Middle frontal gyrus (tissue), 1 donor: Measurements from ENCODE around the gene FERD3L.

Experiments
- DNase-seq: peaks from one replicate; pipeline ENCODE4 v3.0.0-alpha.2; 2015; ENCODE audit warnings: low spot score; ENCODE audit errors: extremely low spot score

Gene FERD3L

DNA sequence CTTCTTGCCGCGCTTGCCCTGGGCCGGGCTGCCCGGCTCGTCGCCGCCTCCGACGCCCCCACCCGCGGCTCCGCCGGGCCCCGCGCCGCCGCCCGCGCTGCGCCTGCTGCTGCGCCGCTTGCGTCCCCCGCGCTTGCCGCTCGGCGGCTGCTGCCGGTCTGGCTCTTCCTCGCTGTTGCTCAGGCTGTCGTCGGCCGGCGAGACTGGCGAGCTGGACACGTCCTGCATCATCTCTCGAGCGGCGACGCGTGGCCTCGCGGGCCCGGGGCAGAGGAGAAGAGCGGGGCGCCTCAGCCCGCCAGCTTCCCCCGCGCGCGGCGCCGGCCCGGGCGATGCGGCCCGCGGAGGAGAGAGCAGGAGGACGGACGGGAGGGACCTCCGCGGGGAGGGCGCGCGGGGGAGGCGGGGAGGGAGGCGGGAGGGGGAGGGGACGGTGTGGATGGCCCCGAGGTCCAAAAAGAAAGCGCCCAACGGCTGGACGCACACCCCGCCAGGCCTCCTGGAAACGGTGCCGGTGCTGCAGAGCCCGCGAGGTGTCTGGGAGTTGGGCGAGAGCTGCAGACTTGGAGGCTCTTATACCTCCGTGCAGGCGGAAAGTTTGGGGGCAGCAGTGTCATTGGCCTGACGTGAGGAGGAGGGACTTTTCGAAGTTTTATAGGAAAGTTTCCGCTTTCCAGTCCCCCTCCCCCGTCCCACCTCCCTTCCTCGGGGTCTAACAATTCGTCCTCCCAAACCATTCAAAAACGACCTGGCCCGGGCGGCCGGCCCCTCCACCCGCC is 27.9 kb downstream of the FERD3L start, which contains the start of gene TWIST1:
Gene TWIST1 (minus strand): TSS at position 546 of the 779 bp plus-strand sequence. CDS start 315 bp downstream, at position 231.
- no peak for DNase-seq

DNA sequence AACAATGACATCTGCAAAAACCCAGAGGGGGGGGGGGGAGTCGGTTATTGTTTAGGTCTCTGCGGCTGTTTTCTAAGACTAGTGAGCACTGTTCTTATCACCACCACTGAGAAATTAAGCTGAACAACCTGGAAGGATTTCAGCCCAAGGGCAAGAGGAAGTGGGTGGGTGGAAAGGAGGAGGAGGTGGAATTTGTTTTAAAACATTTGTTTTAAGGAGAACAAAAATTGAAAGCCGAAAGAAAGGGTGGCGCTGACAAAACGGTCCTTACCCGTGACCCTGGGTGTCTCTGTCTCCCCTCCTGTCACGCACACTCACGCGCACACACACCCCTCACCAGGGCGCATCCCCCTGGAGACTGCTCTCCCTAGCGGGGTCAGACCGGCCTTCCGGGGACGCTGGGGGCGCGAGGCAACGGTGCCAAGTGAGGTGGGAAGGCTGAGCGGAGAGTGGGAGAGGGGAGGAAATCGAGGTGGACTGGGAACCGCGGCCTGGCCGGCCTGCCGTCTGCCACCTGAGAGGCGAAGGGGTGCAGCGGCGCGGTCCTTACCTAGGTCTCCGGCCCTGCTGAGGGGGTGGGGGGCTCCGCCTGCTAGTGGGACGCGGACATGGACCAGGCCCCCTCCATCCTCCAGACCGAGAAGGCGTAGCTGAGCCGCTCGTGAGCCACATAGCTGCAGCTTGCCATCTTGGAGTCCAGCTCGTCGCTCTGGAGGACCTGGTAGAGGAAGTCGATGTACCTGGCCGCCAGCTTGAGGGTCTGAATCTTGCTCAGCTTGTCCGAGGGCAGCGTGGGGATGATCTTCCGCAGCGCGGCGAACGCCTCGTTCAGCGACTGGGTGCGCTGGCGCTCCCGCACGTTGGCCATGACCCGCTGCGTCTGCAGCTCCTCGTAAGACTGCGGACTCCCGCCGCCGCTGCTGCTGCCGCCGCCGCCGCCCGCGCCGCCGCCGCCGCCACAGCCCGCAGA is 28.8 kb downstream of the FERD3L start:
- DNase-seq = no peak

DNA sequence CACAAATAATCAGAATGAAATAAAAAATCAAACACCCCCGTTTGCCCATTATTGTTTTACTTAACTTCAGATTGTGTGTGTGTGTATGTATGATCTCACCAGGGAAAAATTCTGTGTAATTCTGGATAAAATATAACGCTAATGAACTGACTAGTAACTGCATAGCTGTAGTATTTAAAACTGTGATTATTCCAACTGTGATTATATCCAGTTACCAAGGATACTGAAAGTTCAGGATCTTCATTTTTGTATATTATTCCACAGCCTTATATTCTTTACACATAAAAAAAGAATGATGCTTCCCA is 30.7 kb downstream of the FERD3L start:
- DNase-seq = no peak

DNA sequence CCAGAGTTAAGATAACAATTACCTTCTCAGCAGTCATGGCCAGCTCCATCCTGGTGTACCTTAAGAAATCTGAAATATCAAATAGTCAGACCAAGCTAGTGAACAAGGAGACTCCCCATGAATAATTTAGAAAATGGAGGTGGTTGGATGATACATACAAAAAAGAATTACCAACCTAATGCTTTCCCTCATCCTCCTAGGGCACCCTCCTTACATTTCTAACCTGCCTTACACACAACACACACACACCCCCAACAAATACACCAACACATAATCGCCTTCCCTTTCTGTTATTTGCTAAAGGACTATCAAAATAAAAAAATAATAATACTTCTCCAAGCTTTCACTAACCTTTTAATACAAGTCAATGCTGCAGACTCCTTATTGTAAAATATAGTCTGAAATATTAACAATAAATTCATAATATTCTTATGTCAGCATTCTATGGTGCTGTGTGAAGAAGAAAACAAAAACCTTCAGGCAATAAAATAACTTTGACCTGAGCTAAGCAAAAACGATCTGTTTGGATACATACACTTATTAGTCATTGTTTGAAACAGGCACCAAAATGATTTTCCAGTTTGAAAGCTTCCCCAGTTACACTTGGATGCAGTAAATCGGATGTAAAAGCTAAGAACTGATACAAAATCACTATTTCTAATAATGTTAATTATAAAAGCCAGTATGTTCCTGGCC is 31.2 kb downstream of the FERD3L start:
- DNase-seq = no peak

DNA sequence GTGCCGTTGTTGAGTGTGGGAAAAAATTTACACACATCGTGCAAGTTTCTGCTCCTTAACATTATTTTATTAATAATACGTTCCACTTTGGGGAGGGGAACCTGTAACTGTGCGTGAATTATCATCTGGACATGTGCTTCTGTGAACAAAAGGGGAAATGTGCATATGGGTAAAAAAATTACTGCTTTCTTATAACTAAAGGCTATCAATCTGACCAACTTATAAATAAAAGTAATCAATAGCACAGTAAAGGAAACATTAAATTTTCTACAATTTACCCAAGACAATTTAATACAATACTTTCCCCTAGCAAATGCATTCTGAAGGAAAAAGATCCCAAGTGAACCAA is 32.2 kb downstream of the FERD3L start:
- no peak for DNase-seq

DNA sequence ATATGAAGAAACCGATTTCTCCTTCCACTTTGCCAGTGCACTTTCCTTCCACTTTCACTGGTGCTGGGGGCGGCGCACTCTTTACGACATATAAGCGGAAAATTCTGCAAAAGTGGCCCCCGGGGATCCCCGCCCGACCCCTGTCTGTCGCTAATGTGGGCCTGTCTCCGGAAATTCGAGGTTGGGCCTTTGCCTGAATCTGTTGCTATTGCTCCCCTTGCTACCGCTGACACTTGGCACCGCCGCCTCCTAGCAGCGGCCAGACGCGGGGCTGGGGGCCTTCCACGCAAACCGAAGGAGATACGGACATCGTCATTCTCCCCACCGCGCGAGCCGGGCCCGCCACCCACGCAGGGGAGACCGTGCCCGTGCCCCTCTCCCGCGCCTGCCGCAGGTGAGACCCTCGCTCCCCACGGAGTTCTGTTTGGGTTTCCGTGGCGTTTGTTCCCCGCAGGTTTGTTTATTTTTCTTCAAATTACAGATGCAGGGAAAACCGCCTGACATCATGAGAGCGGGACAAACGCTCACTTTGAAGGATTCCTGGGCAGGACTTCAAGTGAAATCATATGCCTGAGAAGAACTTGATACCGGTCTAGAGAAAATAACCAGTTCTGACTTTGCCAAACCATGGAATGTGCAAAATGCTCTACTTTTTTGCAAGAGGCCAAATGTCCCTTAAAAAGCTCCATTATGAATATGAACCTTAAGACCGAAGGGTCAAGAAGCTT is 32.8 kb downstream of the FERD3L start:
- DNase-seq = no peak

DNA sequence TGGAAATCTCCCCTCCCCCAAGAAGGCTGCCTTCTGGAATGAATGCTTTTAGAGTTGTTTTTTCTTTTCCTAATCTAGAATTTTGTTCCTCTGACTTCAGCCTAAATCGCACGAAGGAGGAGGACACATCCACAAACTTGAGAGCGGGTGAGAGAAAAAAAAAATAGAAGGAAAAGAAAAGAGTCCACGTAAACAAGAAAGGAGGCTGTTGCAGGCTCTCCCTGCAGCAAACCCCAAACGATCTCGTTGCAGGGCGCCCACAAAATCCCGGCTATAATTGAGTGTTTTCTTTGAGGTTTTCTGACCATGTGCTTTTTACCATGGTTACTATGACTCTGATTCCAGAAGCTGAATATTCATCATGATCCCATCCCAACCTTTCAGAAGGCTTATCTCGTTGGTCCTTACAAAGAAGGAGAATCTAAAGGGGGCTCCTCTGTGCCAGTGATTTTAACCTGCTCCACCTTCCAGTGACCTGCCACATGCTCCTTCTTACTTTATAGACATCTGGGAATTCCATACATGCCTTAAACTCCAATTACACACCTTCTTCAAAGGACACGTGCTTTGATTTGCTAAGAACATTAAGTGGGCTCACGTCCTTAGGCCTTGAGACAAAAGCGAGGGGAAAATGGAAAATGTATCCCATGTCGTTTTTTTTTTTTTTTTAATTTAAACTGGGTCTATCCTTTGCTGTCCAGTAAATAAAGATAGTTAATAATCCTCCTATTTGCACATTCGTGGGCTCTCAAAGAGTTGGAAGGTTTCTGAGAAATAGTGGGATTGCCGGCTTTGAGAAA is 33.5 kb downstream of the FERD3L start:
- no peak for DNase-seq

DNA sequence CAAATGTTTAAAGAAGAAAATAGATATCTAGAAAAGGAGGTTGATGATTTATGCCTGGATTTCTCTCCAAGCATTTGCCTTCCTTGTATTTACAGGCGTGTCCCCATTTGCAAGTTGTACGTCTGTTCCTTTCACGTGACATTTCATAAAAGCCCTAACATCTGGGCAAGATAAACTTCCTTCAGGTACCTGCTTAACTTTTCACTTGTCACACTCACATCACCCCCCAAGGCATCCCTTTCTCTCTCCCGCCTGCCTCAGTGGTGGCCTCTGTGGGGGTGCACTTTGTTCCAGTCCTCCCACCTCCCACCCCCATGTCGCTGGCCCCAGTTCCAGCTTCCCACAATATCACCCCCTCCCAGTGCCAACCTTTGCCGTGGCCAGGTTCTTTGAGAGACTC is 34.4 kb downstream of the FERD3L start:
- no peak for DNase-seq

DNA sequence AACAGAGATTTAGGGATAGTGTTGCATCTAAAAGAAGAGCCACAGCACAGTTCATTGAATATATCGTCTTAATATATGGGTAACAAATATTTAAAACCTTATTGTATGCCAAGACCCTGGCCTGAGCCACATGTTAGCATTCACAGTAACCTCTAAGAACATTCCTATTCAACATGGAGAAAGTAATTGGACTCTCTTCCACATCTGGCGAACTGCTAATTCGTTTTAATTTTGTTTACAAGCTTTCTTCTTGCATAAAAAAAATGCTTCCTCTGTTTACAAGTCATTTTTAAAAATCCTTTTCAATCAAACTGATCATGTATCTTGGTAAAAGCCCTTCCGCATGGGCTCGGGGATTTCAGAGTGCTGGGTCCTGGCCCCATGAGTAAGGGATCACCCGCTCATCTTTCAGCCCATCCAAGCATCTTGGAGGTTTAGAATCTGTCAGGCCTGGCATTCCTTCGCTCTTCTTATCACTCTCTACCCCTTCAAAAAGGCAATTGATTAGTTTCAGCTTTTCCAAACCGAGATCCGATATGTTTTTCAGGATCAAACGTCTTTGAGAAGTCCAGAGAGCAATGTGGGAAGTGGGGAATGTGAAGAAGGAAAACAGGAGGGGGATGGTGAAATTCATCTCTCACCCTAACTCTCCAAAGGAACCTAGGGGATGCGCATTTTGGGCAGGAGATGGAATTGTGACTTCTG is 35.0 kb downstream of the FERD3L start:
- no peak for DNase-seq

DNA sequence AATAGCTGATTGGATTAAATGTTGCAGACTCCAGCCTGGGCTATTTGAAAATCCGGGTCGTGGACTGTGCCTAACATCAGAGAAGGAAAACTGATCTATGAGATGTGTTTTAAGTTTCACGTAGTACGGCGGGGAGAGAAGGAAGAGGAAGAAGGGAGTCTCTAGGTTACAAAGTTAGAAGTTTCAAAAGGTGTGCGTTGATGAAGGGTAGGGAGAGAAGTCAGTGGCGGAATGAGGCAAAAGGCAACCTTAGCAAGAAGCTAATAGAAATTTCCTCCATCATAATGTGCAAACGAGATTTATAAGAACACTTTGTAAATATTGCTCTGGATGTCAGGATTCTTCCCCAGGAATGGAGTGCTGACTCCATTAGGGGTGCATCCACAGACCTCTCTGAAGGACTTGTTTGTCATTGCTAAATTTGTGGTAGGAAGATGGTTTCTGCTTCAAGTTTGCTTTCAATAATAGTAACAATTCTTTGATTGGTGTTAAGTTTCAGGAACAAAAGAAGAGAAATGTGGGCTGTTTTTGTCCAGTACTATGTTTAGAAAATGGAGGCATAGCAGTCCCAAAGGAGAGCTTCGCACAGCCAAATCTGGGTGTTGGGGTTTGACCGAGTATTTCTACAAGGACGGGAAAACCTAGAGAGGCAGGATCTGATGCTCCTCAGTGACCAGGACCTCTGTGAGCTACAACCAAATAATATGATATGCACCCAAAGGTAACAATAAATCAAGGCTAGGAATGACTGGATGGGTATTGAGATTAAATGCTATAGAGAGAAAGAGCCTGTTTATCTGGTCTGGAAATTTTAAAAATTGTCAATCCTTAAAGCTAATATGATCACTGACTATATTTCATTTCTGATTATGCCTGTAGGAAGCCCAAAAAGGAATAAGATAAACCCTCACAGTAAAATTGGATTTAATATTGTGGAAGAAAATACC is 35.9 kb downstream of the FERD3L start:
- DNase-seq = no peak

DNA sequence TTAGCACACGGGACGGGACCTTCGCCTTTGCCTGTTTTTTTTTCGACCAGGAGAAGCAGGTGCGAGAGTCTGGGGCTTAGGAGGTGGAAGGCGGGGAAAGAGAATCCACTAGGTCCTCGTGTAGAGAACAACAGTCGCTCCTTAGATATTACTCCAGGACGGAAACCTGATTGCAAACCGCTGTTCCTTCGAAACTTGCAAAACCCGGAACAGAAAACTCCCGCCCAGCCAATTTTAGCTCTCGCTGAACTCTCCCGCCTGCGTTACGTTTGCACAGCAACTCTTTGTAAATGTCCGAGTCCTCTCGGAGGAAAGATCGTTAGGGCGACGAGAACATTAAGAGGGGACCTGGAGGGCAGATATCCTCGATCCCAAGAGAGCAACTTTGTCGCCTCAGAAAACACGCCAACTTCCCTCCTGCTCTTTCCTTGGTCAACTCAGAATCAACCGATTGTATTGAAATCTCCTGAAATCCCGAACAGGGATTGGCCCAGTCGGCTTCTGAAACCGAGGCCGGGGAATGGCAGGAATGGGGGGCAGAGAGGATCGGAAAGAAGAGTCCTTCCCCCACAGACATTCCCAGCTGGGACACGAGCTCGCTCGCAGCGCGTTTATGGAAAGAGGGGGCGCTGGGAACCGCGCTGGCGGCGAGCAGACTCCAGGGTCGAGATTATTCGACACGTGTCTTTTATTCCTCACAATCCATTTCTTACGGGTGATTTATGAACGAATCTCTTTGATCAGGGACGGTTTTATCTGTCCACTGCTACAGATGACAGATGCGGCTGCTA is 37.7 kb downstream of the FERD3L start:
- no peak for DNase-seq

DNA sequence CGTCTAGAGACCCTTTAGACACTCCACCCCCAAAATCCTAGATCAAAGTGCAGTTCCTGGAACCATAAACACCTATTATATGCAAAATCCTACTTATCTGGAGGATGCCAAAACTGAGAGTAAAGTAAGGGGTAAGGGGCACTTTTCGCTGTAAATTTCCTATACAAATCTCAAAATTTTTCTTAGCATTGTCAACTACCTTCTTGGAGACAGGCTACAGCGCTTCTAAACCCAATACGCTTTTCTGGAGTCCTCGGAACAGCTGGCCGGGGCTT is 38.2 kb downstream of the FERD3L start:
- DNase-seq = no peak

DNA sequence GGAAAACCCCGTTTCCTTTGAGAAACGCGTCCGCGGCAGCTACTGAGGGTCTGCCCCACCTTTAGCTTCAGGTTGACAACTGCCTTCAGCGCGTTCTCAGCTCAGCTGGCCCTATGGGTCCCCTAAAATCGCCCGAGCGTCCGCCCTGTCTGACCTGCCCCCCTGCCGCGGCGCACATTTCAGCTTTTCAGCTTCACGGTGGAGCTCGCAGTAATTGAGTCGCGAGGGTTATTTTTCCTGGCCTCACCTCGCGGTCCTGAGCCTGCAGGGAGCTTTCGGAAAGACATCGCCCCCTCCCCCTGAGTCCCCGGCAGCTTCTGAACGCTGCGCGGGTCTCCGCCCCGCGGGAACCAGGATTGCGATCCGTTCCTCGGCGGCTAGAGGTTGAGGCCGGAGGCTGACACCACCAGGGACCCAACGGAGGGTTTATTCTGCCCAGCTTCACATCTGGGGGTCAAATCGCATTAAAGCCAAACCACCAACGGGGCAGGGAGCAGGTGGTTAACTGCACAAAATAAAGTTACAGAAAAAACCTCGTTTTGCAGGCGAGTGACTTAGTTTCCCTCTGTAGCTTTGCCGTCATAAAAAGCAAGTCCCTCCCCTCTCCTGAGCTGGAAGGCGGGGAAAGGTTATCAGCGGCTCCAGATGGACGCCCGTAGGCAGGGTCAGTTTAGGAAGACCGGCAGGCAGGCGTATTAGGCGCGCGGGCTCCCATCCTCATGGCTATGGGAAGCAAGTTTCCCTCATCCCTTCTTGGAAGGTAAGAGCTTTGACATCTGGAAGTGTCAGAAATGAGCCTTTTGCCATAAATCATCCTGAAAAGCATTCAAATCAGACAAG is 38.8 kb downstream of the FERD3L start:
- DNase-seq = no peak

DNA sequence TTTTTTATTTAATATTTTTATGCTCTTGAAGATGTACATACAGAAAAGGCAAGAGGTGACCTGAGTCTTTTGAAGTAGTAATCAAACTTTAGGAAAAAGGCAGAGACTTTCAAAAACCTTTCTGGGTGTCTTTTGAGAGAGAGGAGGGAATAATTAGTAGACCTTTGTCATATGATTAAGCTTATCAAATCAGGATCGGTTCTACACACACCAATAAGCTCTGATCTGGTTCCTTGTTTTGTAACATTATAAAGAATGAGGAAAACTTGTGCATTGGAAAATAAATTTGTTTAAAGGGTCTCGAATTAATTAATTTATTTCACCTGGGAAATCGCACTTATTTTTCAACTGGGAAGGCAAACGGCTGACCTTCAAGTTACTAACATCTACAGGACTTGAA is 39.7 kb downstream of the FERD3L start:
- DNase-seq = no peak

DNA sequence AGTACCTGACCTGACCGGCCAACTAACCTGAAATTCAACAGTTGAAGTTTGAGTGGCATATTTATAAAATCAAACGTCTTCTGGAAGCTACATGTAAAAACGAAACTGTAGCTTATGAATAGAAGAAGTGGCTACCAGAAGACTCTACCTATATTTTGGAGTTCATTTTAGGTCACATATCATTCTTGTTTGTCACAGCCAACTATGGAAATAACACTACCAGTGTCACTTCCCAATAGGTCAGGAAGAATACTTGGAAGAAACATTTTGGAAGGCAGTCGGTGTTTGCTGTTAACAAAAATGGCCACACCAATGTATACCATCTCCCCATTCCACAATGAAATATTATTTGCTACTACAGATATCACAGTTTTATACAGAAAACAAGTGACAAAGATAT is 40.4 kb downstream of the FERD3L start:
- DNase-seq = no peak

DNA sequence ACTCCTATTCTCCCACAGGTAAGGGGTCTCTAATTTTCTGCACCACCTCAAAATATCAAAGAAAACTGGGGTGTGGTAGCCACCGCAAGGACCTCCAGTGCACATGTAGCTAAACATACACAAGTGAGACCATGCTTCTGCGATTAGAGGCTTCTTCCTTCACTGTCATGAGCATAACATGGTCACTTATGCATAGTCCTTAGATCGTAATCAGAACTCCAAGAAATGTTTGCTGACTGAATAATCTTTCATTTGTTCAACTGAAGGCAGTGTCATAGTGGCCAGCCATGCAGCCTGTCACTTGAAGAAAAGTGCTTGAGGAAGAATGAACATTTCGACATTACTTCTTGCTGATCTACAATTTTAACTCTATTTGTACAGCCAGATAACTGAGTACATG is 42.3 kb downstream of the FERD3L start:
- no peak for DNase-seq

DNA sequence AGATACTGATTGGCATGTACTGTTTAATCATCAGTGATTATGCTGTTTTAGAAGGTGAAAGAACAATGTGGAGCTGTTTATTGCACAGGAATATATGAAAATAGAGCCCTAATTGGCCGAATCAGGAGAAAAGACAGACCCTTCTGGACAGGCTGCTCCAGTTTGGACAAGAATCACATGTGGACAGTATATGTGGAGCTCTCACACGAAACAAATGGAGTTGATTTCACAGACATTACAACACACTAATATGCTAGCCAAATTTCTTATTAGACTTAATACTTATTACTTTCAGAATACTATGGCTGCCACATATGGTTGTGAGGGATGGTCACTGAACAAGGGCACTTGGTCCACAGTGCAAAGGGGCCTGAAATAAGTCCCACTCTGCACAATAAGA is 43.3 kb downstream of the FERD3L start:
- no peak for DNase-seq
